OCI-LY7 (cell line): Measurements from ENCODE around the gene CFTR. TPM values are rescaled to one million over a fixed set of nuclear protein-coding genes. Genes with fewer than 3 reads are reported as not detected.

Experiments used
- BruUV-seq: library from RNA; stranded (reverse); fragments of 400-500 nt; replicated peaks from 2 replicates; lab custom pipeline; 2021; lab: Mats Ljungman, UMichigan
- CTCF ChIA-PET: fragments of 300-600 bp; sonication (Branson Sonifier 250); formaldehyde crosslinking; loops from one replicate; lab custom pipeline; 2022; ENCODE audit warnings: antibody characterized with exemption; ENCODE audit not compliant: unreplicated experiment; lab: Charles Lee
- POLR2A ChIA-PET: fragments of 300-600 bp; sonication (Branson Sonifier 250); formaldehyde crosslinking; loops from one replicate; lab custom pipeline; 2022; ENCODE audit warnings: antibody characterized with exemption; lab: Charles Lee
- DNase-seq: peaks from one replicate; pipeline ENCODE4 v3.0.0-alpha.2; 2015; ENCODE audit warnings: low spot score
- H2AFZ ChIP-seq: fragments of 200-600 bp; sonication (generic), shearing (Covaris generic); 2 replicates; pipeline ENCODE4 v1.6.1; 2014; ENCODE audit warnings: mild to moderate bottlenecking, antibody characterized with exemption, low read length, moderate library complexity
- H3K27ac ChIP-seq: fragments of 200-600 bp; sonication (generic); 2 replicates; pipeline ENCODE4 v1.5.1; 2014; ENCODE audit warnings: mixed run types, low read depth, mild to moderate bottlenecking, moderate library complexity, low read length, inconsistent platforms; ENCODE audit not compliant: poor library complexity, severe bottlenecking
- H3K36me3 ChIP-seq: fragments of 200-600 bp; sonication (generic); 2 replicates; pipeline ENCODE4 v1.6.1; 2014; ENCODE audit warnings: mild to moderate bottlenecking, antibody characterized with exemption, low read length, moderate library complexity, mixed read lengths; ENCODE audit not compliant: insufficient read depth
- H3K4me1 ChIP-seq: fragments of 200-600 bp; sonication (generic); 2 replicates; pipeline ENCODE4 v1.5.1; 2014; ENCODE audit warnings: mild to moderate bottlenecking, low read length; ENCODE audit not compliant: insufficient read depth, poor library complexity, severe bottlenecking
- H3K4me2 ChIP-seq: fragments of 200-600 bp; sonication (generic); 2 replicates; pipeline ENCODE4 v1.6.1; 2014; ENCODE audit warnings: mild to moderate bottlenecking, low read length
- H3K4me3 ChIP-seq: fragments of 200-600 bp; sonication (generic); 2 replicates; pipeline ENCODE4 v1.5.1; 2014; ENCODE audit warnings: mild to moderate bottlenecking, low read depth, low read length; ENCODE audit not compliant: poor library complexity, severe bottlenecking
- H3K79me2 ChIP-seq: fragments of 200-600 bp; sonication (generic); 2 replicates; pipeline ENCODE4 v1.6.1; 2016; ENCODE audit warnings: low read depth, mild to moderate bottlenecking, low read length, moderate library complexity, mixed read lengths; ENCODE audit not compliant: insufficient read depth
- H3K9me2 ChIP-seq: fragments of 200-600 bp; sonication (generic); 2 replicates; pipeline ENCODE4 v1.6.1; 2016; ENCODE audit warnings: mild to moderate bottlenecking, low read length, mixed read lengths; ENCODE audit not compliant: insufficient read depth
- H3K9me3 ChIP-seq: fragments of 200-600 bp; sonication (generic); 2 replicates; pipeline ENCODE4 v1.6.1; 2014; ENCODE audit warnings: mild to moderate bottlenecking, mixed run types, low read length, mixed read lengths
- H4K20me1 ChIP-seq: fragments of 200-600 bp; sonication (generic); 2 replicates; pipeline ENCODE4 v1.6.1; 2014; ENCODE audit warnings: mild to moderate bottlenecking, antibody characterized with exemption, low read length, moderate library complexity, mixed read lengths; ENCODE audit not compliant: insufficient read depth
- CTCF ChIP-seq: fragments of 200-600 bp; sonication (generic); conservative IDR thresholded peaks from 2 replicates; pipeline ENCODE4 v1.5.1; 2014; ENCODE audit warnings: mild to moderate bottlenecking, antibody characterized with exemption, low read length, moderate library complexity, mixed read lengths
- EZH2phosphoT487 ChIP-seq: fragments of 200-600 bp; sonication (generic); IDR thresholded peaks from 2 replicates; pipeline ENCODE4 v1.6.1; 2018; ENCODE audit warnings: low read depth, borderline replicate concordance, mild to moderate bottlenecking, mixed run types, antibody characterized with exemption, low read length, moderate library complexity, mixed read lengths
- intact Hi-C: fragments of 100-400 bp; cut with micrococcal nuclease; formaldehyde crosslinking; loops from one replicate; pipeline ENCODE4 v1.10.0; 2022; ENCODE audit not compliant: unreplicated experiment
- total RNA-seq, 2 experiments: library from RNA; depleted of rRNA in 1 of 2; stranded (reverse); fragments of >200 nt in 1 of 2; shearing (Covaris generic) in 1 of 2; gene quantifications; 2 replicates each; pipeline ENCODE4 v1.2.3, GENCODE V29; 2014 to 2022

The CFTR gene
- total RNA-seq, 2 experiments from 2014 or later: not detected

GRCh38 chr7:117606132-117606531 is 126.3 kb downstream of the CFTR start:
- TF ChIP-seq EZH2phosphoT487 (no peak), CTCF (no peak)
- POLR2A ChIA-PET: no interaction called here
- H3K36me3 ChIP-seq: no peaks in the 10 kb centered on the region
- no peak overlapping the region for H3K4me2 ChIP-seq
- no peaks in the 10 kb centered on the region for H3K9me2 ChIP-seq
- H3K27ac ChIP-seq: no peak overlapping the region
- no peaks in the 10 kb centered on the region for H3K4me1 ChIP-seq
- CTCF ChIA-PET: no interaction called here
- no TSS peak for BruUV-seq
- H3K79me2 ChIP-seq: no peaks in the 10 kb centered on the region
- H2AFZ ChIP-seq: no peak overlapping the region
- DNase-seq: no peak
- H4K20me1 ChIP-seq: no peaks in the 10 kb centered on the region
- intact Hi-C loops: no loop called here
- H3K4me3 ChIP-seq: no peak overlapping the region
- H3K9me3 ChIP-seq: no peaks in the 10 kb centered on the region

- Histone ChIP-seq H3K4me3 (no peak overlapping the region), H2AFZ (no peak overlapping the region), H3K9me2 (no peaks in the 10 kb centered on the region), H4K20me1 (no peaks in the 10 kb centered on the region), H3K9me3 (no peaks in the 10 kb centered on the region), H3K27ac (no peak overlapping the region), H3K4me1 (no peaks in the 10 kb centered on the region), H3K36me3 (no peaks in the 10 kb centered on the region), H3K4me2 (no peak overlapping the region), H3K79me2 (no peaks in the 10 kb centered on the region)
- DNase-seq: no peak
- BruUV-seq: no TSS peak
- intact Hi-C loops: no loop called here
- ChIA-PET POLR2A (no interaction called here), CTCF (no interaction called here)
- TF ChIP-seq CTCF (no peak), EZH2phosphoT487 (no peak)
These were observed 130.6 kb downstream of the CFTR start for GRCh38 chr7:117610396-117610795.

GRCh38 chr7:117612637-117613036 is 132.8 kb downstream of the CFTR start:
- Histone ChIP-seq H3K36me3 (no peaks in the 10 kb centered on the region), H4K20me1 (no peaks in the 10 kb centered on the region), H3K9me3 (no peaks in the 10 kb centered on the region), H3K79me2 (no peaks in the 10 kb centered on the region), H3K4me1 (no peaks in the 10 kb centered on the region), H3K4me3 (no peak overlapping the region), H2AFZ (no peak overlapping the region), H3K27ac (no peak overlapping the region), H3K4me2 (no peak overlapping the region), H3K9me2 (no peaks in the 10 kb centered on the region)
- ChIA-PET CTCF (no interaction called here), POLR2A (no interaction called here)
- DNase-seq: no peak
- TF ChIP-seq EZH2phosphoT487: no peak
- TF ChIP-seq CTCF: no peak
- intact Hi-C loops: no loop called here
- BruUV-seq: no TSS peak
